ENCODE measurements around the gene SAMD3.
A peak's percentile ranks its signal among the peaks of the same experiment; 100 is the strongest.
"Not testable (repeated sequence)": the region's sequence is repeated elsewhere in the genome, so short reads cannot be mapped to it uniquely, and the experiment has no call there.

The SAMD3 gene

GRCh38 chr6:130233330-130233729 lies 10.6 kb upstream of the SAMD3 start:
- ChIA-PET POLR2A (no interaction called here), CTCF (interaction anchor here (0.8 kb wide), 1 partner anchor 10 kb away, joined by 4 read pairs; the partner anchor contains the start of gene SAMD3)
- no peak for TF ChIP-seq CTCF (IDR thresholded peaks at IDR 0.05; ENCODE audit: control extremely low read depth, extremely low read depth, low read depth, missing control alignments)
- DNase-seq (ENCODE audit: extremely low spot score), result no peak

GRCh38 chr6:130230531-130230930 lies 7.8 kb upstream of the SAMD3 start:
- POLR2A ChIA-PET; DNase-seq (ENCODE audit: extremely low spot score): not testable (repeated sequence)
- CTCF ChIA-PET, result interaction anchor here (1.1 kb wide), 1 partner anchor 11 kb away, joined by 3 read pairs; no protein-coding TSS in a partner anchor

GRCh38 chr6:130229645-130230044 lies 6.9 kb upstream of the SAMD3 start:
- TF ChIP-seq CTCF (IDR thresholded peaks at IDR 0.05; ENCODE audit: control extremely low read depth, extremely low read depth, low read depth, missing control alignments), result no peak
- ChIA-PET CTCF (interaction anchor here (1.3 kb wide), 1 partner anchor 41 kb away, joined by 3 read pairs; no protein-coding TSS in a partner anchor), POLR2A (no interaction called here)
- no peak for DNase-seq (ENCODE audit: extremely low spot score)

GRCh38 chr6:130223508-130223907 lies 757 bp upstream of the SAMD3 start:
- ChIA-PET POLR2A (no interaction called here), CTCF (interaction anchor here (0.9 to 1.2 kb wide), 5 partner anchors 10 to 108 kb away, joined by 4 read pairs; no protein-coding TSS in a partner anchor)
- peak; percentile 46 for DNase-seq (ENCODE audit: extremely low spot score)
- TF ChIP-seq CTCF (IDR thresholded peaks at IDR 0.05; ENCODE audit: control extremely low read depth, extremely low read depth, low read depth, missing control alignments), result no peak

GRCh38 chr6:130218134-130218533 lies 4.6 kb downstream of the SAMD3 start:
- no peak for DNase-seq (ENCODE audit: extremely low spot score)
- ChIA-PET POLR2A (no interaction called here), CTCF (interaction anchor here (1.3 kb wide), 1 partner anchor 10 kb away, joined by 4 read pairs; no protein-coding TSS in a partner anchor)
- TF ChIP-seq CTCF (IDR thresholded peaks at IDR 0.05; ENCODE audit: control extremely low read depth, extremely low read depth, low read depth, missing control alignments), result no peak

- ChIA-PET POLR2A (no interaction called here), CTCF (no interaction called here)
- DNase-seq (ENCODE audit: extremely low spot score), result no peak
- TF ChIP-seq CTCF (IDR thresholded peaks at IDR 0.05; ENCODE audit: control extremely low read depth, extremely low read depth, low read depth, missing control alignments), result no peak
Observed at GRCh38 chr6:130216620-130217019, 6.1 kb downstream of the SAMD3 start.

GRCh38 chr6:130215526-130215925 lies 7.2 kb downstream of the SAMD3 start:
- POLR2A ChIA-PET, result no interaction called here
- no peak for DNase-seq (ENCODE audit: extremely low spot score)
- CTCF ChIA-PET, result interaction anchor here (1.3 kb wide), 1 partner anchor 10 kb away, joined by 3 read pairs; no protein-coding TSS in a partner anchor
- no peak for TF ChIP-seq CTCF (IDR thresholded peaks at IDR 0.05; ENCODE audit: control extremely low read depth, extremely low read depth, low read depth, missing control alignments)
